ENCODE data around the gene CCDC188.

Gene CCDC188

DNA sequence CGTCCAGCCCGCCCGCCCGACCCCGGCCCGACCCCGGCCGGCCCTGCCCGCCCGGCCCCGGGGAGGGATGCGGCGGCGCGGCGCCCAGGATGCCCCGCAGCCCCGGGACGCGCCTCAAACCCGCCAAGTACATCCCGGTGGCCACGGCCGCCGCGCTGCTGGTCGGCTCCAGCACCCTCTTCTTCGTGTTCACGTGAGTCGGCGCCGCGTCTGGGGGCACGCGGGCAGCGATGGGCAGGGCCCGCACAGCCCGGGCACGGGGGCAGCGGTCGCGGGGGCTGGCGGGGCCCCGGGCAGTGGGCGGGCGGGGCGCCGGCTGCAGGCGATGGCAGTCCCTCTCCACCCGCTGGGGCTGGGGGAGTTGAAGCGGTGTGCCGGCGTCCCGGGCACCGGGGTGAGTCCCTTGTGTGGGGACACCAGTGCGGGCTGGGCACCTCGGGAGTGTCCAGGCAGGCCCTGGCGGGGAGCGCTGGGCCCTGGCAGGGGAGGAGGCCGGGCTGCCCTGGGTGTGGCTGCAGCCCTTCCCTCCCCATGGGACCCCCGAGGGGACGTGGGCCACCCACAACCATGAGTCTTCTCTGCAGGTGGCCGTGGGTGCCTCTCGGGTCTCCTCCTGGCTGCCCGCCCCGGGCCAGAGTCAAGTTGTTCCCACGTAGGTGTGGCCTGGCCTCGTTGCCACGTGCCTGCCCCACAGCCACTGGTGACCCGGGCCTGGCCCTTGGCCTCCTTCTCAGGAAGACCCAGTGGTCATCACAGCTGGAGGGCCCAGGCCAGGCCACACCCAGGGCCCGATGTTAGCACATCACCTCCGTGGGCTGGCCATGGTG, 18.8 kb downstream of the CCDC188 start:
- no peak for DNase-seq

DNA sequence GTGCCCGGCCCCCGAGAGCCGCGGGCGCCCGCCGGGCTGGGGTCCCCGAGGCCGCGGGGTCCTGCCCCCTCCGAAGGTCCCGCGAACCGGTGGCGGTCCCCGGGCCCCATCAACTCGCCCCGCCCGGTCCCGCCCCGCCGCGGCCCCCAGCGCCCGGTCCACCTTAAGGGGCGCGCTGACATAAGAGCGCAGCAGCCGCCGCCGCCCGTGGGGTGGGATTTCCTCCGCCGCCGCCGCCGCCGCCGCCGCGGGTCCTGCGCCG, 19.3 kb downstream of the CCDC188 start, which contains the start of gene ZDHHC8:
Gene ZDHHC8 (plus strand): TSS at position 208 of the 262 bp plus-strand sequence. CDS start 144 bp downstream, outside the sequence.
- no peak for DNase-seq

DNA sequence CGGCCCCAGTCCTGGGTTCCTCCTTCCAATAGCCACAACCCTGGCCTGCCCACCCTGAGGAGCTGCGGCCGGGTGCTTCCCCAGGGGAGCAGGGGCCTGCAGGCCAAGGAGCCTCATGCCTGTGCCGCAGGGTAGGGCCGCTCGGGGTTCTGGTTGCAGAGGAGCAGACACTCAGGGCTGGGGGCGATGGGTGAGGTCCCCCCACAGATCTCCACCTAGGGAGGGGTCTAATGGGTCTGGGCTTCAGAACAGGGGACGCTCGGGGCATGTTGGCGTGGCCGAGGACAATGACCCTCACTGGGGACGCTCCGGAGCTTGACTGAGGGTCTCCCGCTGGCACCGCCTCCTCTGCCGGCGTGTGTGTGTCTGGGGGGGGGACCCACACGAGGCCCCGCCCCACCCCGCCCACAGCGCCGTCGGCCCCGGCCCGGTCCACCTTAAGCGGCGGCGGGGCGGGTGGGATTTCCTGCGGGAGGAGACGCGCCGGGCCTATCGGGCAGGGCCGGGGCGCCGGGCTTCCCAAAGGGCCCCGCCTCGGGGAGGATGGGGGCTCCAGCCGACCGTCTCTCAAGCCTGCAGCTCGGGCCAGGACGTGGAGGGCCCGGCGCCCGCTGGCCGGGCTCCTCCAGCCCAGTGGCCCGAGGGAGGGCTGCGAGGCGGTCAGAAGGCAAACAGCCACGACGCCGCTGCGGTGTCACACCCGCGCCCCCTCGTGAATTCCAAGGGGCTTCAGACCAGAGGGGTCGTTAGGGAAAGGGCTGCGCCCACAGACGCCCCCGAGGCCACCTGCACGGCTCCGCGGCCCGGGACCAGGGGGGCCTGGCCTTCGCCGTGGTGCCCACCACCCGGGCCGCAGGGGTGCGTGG, 19.9 kb downstream of the CCDC188 start:
- no peak for DNase-seq

DNA sequence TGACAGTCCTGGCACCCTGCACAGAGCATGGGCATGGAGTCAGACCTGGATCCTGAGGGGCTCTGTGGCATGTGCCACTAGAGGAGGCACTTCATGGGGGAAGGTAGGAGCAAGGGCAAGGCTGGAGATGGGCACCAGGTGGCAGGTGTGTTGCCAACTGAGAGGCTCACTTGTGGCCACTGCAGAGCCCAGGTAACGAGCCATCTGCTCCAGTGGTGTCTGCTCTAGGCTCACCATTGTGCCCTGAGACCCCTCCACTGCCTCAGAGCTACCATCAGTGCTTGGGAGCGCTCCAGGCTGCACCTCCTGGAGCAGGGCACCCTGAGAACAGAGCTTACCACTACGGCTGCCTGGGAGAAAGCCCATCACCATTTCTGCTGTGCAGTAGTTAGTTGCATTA, 20.5 kb downstream of the CCDC188 start:
- no peak for DNase-seq

DNA sequence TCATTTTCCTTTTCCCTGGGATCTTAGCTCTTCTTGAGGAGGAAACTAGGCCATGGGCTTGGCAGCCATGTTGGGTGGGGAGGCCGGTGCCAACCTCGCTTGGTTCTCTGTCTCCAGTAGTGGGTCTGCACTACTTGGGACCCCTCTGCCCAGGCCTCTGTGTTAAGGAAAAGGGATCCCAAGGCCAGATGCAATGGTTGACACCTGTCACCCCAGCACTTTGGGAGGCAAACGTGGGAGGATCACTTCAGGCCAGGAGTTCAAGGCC, 21.2 kb downstream of the CCDC188 start:
- no peak for DNase-seq

DNA sequence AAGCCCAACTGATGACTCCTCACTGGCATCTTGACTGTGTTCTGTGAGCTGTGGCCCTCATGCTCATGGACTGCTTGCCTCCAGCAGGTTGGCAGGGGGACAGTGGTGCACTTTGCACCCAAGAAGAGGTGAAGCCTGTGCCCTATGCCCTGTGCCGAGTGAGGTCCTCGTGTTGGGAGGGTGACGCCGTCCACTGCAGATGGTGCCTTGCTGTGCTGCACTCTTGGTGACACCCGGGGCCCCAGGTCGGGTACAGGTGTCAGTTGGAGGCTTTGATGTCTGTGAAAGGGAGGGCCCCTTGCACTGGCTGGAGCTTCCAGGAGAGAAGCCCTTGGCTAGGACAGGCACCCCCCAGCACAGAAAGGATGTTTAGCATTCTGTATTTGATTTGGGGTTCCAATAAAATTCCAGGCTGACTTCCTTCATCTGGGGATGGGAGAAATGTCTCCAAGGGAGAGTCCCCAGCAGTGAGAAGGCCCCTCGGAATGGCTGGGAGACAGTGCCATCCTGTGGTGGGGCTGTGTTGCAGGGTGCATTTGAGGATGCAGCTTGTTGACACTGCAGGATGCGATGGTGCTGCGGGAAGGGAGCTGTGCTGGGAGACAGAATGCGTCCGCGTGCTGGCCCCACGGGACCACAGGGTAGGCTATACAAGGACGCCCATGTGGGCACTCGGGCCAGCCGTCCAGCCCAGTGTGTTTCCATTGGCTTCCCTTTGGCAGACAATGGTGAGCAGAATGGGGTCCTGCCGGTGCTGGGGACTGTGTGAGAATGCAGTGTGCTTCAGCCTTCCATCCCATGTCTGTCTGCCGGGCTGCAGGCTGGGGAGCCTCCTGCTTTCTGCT, 21.7 kb downstream of the CCDC188 start:
- DNase-seq, result no peak

DNA sequence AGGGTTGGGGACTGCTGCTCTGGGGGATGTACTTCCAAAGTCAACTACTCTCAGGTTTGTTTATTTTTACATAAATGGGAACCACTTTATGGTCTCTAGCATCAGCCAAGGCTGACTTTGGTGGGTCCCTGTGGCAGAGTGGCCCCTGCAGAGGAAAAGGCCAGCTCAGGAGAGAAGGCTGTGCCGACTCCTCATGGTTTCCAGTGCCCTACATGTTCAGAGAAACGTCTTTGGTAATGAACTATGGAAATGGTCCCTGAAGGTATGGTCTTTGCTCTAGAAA, 22.3 kb downstream of the CCDC188 start:
- DNase-seq, result no peak

DNA sequence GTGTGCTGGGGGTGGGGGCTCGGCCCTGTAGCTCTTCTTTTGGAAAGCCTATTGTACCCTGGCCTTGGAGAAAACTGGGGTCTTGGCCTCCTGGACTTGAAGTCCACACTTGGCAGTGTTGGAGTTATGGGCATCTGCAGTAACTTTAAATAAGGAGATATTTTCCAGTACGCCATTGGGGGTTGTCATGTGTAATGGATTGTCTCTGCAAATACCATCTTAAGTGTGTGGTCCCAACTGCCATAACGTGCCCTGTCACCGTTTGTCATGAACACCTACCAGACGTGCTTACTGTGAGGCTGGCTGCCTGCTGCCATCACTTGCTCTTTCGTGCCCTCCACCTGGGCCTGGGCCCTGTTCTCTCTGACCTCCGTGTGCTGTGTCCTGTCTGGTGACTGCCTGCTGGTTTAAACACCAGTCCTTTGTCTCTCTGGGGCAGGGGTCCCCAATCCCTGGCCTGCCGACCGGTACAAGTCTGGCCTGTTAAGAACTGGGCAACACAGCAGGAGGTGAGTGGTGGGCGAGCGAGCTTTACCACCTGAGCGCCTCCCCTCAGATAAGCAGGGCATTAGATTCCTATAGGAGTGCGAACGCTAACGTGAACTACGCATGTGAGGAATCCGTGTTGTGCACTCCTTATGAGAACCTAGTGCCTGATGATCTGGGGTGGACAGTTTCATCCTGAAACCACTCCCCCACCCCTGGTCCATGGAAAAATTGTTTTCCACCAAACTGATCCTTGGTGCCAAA, 22.8 kb downstream of the CCDC188 start:
- no peak for DNase-seq

DNA sequence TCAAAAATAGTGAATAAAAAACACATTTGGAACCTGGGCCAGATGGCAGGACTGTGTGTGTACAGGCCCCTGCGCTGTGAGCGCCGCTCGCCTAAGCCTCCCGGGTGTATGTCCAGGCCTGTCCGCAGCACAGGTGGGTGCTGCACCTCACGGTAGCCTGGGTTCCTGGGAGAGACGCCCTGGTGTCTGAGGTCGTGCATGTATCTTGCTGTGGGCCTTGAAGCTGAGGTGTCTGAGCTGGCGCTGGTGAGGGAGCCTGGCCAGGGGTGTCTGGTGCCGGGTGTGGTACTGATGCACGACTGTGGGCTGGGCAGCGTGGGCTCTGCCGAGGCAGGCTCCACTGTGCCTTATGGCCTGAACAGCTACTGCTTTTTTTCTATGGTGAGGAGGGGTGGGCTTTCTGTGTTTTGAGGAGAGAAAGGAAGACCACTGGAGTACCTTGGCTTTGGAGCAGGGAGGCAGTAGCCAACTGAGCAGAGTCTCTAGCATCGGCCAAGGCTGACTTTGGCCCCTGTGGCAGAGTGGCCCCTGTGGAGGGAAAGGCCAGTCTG, 23.5 kb downstream of the CCDC188 start:
- no peak for DNase-seq

DNA sequence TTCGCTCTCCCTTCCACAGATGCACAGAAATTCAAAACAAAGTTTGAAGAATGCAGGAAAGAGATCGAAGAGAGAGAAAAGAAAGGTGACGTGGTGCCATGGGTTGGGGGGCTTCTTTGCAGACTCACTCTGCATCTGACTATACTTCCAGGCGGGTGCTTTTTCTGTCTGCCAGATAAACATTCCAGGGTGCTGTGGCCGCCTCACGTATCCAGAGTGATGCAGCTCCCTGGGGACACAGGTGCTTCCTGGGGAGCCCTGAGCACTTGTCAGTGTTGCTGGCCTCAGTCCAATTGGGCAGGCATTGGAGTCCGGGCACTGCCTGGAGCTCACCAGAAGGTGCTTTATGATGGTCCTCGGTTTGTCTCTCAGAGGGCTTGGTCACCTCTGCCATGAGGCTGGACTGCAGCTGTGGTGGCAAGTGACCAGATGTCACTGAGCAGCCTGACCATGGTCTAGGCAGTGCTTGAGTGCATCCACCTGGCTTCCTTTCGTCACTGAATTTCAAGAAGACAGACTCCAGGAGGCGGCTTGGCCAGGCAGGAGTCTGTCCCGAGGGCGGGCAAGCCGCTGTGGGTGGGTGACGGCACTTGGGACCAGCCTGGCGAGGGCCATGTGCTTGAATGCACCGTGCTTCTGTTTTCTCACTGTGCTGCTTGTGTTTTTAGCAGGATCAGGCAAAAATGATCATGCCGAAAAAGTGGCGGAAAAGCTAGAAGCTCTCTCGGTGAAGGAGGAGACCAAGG, 24.4 kb downstream of the CCDC188 start:
- no peak for DNase-seq

DNA sequence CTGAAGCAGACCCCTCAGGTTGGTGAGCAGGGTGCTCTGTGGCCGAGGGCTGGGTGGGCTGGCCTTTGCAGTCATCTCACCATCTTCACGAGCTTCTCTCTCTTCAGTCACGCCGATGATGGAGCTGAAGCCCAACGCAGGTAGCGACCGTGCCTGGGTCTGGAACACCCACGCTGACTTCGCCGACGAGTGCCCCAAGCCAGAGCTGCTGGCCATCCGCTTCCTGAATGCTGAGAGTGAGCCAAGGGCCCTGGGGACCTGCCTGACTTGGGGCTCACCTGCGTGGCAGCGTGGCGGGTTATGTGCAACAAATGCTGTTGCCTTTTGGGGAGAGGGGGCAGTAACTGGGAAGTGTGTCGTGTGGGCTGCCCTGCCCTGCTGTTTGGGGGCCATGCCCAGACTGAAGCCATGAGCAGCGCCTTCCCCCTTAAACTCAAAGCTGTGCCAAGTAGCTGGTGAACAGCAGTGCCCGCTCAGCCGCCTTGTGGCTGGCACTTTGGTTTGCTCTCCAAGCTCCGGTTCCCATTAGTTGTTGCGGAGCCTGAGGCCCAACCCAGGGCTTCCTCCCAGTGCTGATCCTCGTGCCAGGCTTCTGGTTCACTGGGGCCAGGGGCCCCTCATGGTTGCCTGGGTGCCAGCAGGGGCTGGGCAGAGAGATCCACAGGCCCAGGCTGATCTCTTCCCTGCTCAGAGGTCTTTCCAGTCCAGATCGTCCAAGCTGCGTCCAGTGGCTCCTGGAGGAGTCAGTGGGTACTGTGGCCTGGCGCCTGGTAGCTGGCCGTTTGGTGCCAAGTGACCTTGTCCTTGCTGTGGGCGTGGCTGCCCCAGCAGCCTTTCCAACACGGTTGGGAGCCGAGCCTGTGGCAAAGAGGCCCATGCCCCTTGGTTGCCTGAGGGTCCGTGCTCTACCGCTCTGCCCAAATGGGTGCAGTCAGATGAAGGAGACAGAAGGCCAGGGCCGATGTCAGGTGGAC, 25.4 kb downstream of the CCDC188 start:
- no peak for DNase-seq

DNA sequence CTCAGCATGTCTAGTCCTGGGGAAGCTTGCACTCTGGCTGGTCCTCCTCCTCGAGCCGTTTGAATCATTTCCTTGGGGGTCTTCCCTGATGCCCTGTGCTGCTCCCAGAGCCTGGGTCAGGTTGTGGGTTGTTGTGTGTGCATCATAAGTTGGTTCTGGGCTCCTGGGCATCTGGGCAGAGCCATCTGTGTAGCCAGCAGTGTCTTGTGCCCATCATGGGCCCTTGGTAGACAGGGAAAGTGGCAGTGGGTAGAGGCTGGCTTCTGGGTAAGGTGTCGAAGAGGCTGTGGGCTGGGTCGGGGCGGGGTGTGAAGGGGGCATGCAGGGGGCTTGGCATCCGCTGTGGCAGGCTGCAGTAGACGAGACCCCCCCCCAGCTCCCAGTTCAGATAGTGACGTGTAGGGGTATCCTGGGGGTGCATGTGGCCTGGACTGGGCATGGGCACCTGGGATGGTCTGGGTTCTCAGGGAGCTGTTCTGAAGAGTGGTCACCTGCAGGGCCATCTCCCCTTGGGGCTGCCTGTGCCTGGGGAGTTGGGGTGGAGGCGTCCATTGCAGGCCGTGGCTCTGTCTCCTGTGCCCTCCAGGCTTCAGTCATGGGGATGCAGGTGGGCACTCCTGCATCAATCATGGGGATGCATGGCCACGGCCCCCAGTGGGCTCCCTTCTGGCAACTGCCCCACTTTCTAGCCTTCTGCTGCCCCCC, 26.6 kb downstream of the CCDC188 start:
- DNase-seq, result no peak

DNA sequence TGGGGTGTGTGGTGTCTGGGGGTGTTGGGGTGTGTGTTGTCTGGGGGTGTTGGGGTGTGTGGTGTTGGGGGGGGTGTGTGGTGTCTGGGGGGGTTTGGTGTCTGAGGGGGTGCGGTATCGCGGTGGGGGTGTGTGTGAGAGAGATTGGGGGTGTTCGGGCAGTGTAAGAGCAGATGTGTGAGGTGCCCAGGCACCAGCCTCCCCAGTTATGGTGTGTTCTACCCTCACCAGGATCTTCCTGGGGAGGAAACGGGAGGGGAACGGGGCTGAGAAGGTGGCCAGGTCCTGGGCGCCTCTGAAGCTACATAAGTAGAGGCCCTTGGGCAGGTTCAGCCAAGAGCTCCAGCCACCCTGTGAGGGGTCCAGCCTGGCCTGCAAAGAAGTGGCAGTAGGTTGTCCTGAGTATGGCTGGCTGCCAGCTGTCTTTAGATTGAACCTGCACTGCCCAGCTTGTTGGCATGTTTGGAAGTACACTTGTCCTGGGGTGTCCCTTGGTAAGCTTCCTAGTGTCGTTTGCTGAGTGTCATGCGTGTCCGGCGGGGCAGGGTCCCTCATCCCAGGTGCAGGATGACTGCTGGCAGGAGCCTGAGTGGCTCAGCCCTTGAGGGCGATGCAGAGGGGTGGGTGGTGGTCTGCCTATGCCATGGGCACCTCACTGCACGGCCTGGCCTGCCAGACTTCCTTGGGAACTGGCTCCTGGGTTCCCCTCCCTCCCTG, 27.3 kb downstream of the CCDC188 start:
- DNase-seq, result no peak

DNA sequence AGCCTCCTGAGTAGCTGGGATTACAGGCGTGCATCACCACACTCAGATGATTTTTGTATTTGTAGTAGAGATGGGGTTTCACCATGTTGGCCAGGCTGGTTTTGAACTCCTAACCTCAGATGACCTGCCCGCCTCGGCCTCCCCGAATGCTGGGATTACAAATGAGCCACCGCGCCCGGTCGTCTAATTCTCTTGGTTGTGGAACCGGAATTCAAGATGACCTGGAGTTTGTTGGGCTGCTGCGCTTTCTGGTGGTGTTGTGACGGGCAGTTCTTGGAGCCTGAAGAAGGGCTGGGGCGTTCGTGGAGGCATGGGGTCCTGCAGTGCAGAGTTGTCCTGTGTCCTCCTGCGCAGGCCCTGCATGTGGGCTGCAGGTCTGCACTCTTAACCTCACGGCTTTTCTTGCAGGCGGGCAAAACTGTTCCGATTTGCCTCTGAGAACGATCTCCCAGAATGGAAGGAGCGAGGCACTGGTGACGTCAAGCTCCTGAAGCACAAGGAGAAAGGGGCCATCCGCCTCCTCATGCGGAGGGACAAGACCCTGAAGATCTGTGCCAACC, 28.9 kb downstream of the CCDC188 start:
- DNase-seq, result no peak

DNA sequence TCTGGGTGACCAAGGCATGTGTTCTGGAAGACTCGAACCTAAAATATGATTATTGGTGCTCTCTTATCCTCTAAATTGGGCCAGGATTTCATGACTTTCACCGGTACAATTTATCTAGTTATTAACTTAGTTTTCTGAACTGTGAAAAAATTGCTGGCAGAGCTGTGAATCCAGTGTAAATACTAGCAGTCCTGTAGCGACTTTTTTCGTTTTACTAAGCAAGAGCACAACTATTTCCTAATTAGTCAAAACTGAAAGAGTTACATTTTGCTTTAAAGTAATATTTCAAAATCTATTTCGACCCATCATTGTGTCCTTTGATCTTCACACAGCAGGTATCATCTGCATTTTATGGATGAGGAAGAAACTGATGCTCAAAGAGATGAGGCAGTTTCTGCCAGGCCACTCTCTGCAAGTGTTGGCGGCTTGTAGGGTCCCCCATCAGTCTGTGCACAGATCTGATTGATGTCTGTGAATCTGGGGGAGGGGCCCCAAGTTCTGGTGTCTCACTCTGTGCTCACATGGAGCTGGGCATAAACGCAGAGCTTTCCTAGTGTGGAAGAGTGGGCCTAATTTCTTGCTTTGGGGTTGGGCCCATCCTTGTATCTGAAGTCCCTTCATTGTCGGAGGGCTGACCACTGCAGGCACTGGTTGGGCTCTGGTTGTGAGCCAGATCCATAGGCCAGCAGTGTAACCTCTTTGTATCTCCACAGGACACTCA, 32.4 kb downstream of the CCDC188 start:
- no peak for DNase-seq

DNA sequence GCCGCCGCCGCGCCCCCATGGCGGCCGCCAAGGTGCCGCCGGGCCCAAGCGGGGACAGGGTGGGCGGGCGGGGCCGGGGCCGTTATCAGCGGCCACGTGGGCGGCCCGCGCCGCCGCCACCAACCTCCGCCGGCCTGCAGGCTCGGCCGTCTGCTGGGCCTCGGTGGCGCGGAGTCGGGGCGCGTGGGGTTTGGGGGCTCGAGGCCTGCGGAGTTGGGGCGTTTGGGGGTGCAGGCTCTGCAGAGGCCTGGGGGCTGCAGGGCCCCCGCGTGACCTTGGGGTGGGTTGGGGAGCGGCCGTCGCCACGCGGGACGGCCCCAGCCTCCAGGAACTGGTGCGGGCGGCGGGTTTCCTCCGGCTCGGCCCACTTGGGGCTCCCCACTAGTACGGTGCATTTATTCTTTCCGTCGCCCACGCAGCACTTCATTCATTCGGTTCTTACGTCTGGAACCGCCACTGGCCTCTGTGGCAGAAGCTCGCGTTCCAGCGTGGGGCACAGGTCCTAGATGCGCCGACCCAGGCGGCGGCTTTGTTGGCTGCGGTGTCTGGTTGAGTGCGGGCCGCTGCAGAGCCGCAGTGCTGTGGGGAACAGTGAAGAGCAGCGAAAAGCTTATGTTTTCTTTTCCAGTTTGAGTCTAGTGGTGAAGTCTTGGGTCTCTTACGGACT, 33.1 kb downstream of the CCDC188 start:
- no peak for DNase-seq

DNA sequence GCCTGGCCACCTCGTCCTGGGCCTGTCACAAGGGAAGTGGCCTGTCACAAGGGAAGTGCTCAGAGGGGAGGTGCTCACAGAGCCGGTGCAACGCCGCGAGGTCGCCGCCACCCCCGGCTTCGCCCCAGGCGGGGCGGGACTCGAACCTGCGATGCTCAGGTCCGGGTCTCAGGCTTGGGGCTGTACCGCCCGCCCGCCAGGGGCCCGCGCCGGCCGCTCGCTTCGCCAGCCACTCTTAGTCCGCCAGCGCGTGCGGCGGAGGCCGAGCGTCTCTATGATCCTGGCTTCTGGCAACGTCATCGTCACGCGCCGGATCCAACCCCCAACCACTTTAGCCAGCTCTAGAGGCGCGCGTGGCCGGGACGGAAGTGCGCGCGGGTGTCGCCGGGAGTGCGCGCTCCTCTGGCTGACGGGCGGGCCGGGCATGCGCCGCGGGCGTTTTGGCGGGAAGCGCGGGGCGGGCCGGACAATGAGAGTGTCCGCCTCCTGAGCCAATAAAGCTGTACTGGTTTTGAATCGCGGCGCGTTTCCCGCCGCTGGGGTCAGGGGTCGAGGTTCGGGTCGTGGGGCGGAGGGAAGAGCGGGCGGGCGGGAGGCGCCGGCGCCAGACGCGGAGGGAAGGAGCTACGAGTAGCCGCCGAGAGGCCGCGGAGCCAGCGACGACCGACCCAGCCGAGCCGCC, 33.8 kb downstream of the CCDC188 start, which contains the start of gene TRMT2A:
Gene TRMT2A (minus strand): TSS at position 276 of the 682 bp plus-strand sequence. CDS start 320 bp downstream, outside the sequence.
- DNase-seq, result peak; percentile 90
